Heart right ventricle (tissue), 16 donors: Measurements from ENCODE around the gene ZNF609. TPM values are rescaled to one million over a fixed set of nuclear protein-coding genes. Genes with fewer than 3 reads are reported as not detected.
A peak's percentile ranks its signal among the peaks of the same experiment; 100 is the strongest.

ENCODE experiments used
- ATAC-seq, 8 donors: fragments of 200-7000 bp; cut with Tn5 transposase; one replicate each; pipeline ENCODE4 v1.9.1; 2020; ENCODE audit warnings: mild to moderate bottlenecking in 8 of 8, moderate library complexity in 8 of 8, moderate number of reproducible peaks in 1 of 8
- DNase-seq, 2 donors: peaks; one replicate each; pipeline ENCODE4 v3.0.0-alpha.2; 2020
- H3K27ac ChIP-seq, 10 donors: fragments of 200-600 bp; sonication (generic) in 2 of 10; one replicate each; pipeline versions ENCODE4 v1.5.0 to v1.8.0; 2020 to 2022; ENCODE audit warnings: mild to moderate bottlenecking in 3 of 10
- H3K27me3 ChIP-seq, 7 donors: fragments of 200-600 bp; one replicate each; pipeline ENCODE4 v1.8.0; 2021 to 2022; ENCODE audit warnings: mild to moderate bottlenecking in 2 of 7
- H3K36me3 ChIP-seq, 9 donors: fragments of 200-600 bp; sonication (generic) in 1 of 9; one replicate each; pipeline versions ENCODE4 v1.5.0 to v1.8.0; 2020 to 2022; ENCODE audit warnings: mild to moderate bottlenecking in 2 of 9
- H3K4me1 ChIP-seq, 9 donors: fragments of 200-600 bp; sonication (generic) in 1 of 9; one replicate each; pipeline versions ENCODE4 v1.5.0 to v1.8.0; 2020 to 2022; ENCODE audit warnings: mild to moderate bottlenecking in 4 of 9
- H3K4me3 ChIP-seq, 10 donors: fragments of 200-600 bp; sonication (generic) in 2 of 10; one replicate each; pipeline versions ENCODE4 v1.5.0 to v1.8.0; 2020 to 2022; ENCODE audit warnings: mild to moderate bottlenecking in 7 of 10, moderate library complexity in 2 of 10
- H3K9me3 ChIP-seq, 11 donors: fragments of 200-600 bp in 10 of 11; sonication (generic) in 2 of 11; one replicate each; pipeline versions ENCODE4 v1.5.0 to v1.8.0; 2013 to 2022; ENCODE audit warnings: mild to moderate bottlenecking in 2 of 11, control low read depth in 1 of 11, moderate library complexity in 1 of 11
- CTCF ChIP-seq, 9 donors: fragments of 200-600 bp; sonication (generic) in 2 of 9; IDR thresholded peaks; one replicate each; pipeline versions ENCODE4 v1.5.0 to v1.8.0; 2021 to 2022; ENCODE audit warnings: antibody characterized with exemption in 9 of 9, mild to moderate bottlenecking in 5 of 9, moderate library complexity in 1 of 9
- WGBS, 2 donors: extraction: QIAGEN DNeasy Blood & Tissue Kit; methylation state at CpG; one replicate each; pipeline ENCODE4 v1.1.7; 2013; ENCODE audit warnings: inconsistent platforms in 1 of 2; 5-methylcytosine and 5-hydroxymethylcytosine counted together
- intact Hi-C, 10 donors: fragments of 100-400 bp; cut with DNase I; formaldehyde crosslinking; loops; one replicate each; pipeline versions ENCODE4 v1.11.1 to v1.14.2; 2022
- polyA plus RNA-seq, 2 donors: library from polyadenylated mRNA; stranded (reverse); fragments of 200-250 nt; gene quantifications; one replicate each; pipeline ENCODE4 v1.2.3, GENCODE V29; 2013
- total RNA-seq, 10 donors: library from RNA; stranded (reverse); fragmentation: NEBNext Ultra II Directional in 3 of 10; extraction: Animal tissue kit (Norgen Biotek cat#: 25700) in 3 of 10; gene quantifications; one replicate each; pipeline versions ENCODE4 v1.2.1 to v1.2.4, GENCODE V29; 2021 to 2023
- donor health status: Arrhythmogenic right ventricular cardiomyopathy.
- donor health status: ischemic (EF 13 %, LVEDD 7.1; RV severe dilation, severe dysfunction).
- donor health status: healthy with polysubstance abuse.
- donor health status: DM: no; HTN: yes; CAD: no.
- donor health status: DM: no; HTN: no; CAD: no.
- donor health status: ischemic (EF 25% LVEDD 6.9; RV normal size, moderate dysfunction).
- donor health status: ischemic (EF 25% LVEDD 5.7; RV mildly dilated, moderate dysfunction).
- donor health status: healthy.
- donor health status: DM: yes; HTN: yes; CAD: no.
- donor health status: Ischemic cardiomyopathy.
- donor health status: ischemic (EF 35%, LVEDD 5.7; RV mildly dilated, moderate dysfunction).
- donor health status: nonischemic (EF 11% LVEDD 7.7; RV severe dilation, severe dysfunction).
- donor health status: DM: yes; HTN: yes; CAD: no.
- donor health status: PGD.
- donor health status: ischemic (EF 29% LVEDD 5.4; RV normal size, mild dysfunction).
- donor health status: nonischemic (EF 23%, LVEDD 6.1; RV moderate dilation, normal function).

The ZNF609 gene
- total and polyA plus RNA-seq, 12 donors, result 4.0 to 19.2 (median 15.8) TPM

- no peaks in the 10 kb centered on the region for H3K27me3 ChIP-seq
- H3K9me3 ChIP-seq, result no peaks in the 10 kb centered on the region
- H3K36me3 ChIP-seq, result no peaks in the 10 kb centered on the region
- peaks cover 0 to 32% (median 10%) of the 10 kb centered on the region in 9 donors for H3K4me1 ChIP-seq
- WGBS, 2 donors, result 81 to 85% methylated on average over 4 of the region's 4 CpGs
- H3K27ac ChIP-seq, result no peak overlapping the region
- ATAC-seq (no peak), DNase-seq (no peak)
- H3K4me3 ChIP-seq, result no peak overlapping the region
- no peak for TF ChIP-seq CTCF (IDR thresholded peaks at IDR 0.05)
- intact Hi-C loops, result no loop called here
Measured at GRCh38 chr15:64535460-64536243, 75.3 kb downstream of the ZNF609 start.

GRCh38 chr15:64536244-64536836, 76.0 kb downstream of the ZNF609 start:
- Histone ChIP-seq H3K36me3 (no peaks in the 10 kb centered on the region), H3K27ac (no peak overlapping the region), H3K27me3 (no peaks in the 10 kb centered on the region), H3K4me1 (peaks cover 0 to 32% (median 10%) of the 10 kb centered on the region in 9 donors), H3K9me3 (no peaks in the 10 kb centered on the region), H3K4me3 (no peak overlapping the region)
- 84 to 90% methylated on average over 6 of the region's 6 CpGs for WGBS, 2 donors
- no peak for TF ChIP-seq CTCF (IDR thresholded peaks at IDR 0.05)
- DNase-seq (no peak), ATAC-seq (peak in 2 of 8 donors; percentile 18 to 19)
- intact Hi-C loops, result no loop called here

GRCh38 chr15:64542091-64542490, 81.7 kb downstream of the ZNF609 start:
- H3K36me3 ChIP-seq, result peaks cover 0 to 4% (median 0%) of the 10 kb centered on the region in 9 donors
- H3K27ac ChIP-seq, result no peak overlapping the region
- H3K27me3 ChIP-seq, result no peaks in the 10 kb centered on the region
- ATAC-seq, result no peak
- WGBS, 2 donors, result 64 to 79% methylated on average over 1 of the region's 1 CpG
- peaks cover 0 to 13% (median 0%) of the 10 kb centered on the region in 9 donors for H3K4me1 ChIP-seq
- intact Hi-C loops, result no loop called here
- no peak overlapping the region for H3K4me3 ChIP-seq
- DNase-seq, result no peak
- no peak for TF ChIP-seq CTCF (IDR thresholded peaks at IDR 0.05)
- H3K9me3 ChIP-seq, result no peaks in the 10 kb centered on the region

- ATAC-seq, result peak in 3 of 8 donors; percentile 24 to 55 (median 29)
- peaks cover 0 to 13% (median 0%) of the 10 kb centered on the region in 9 donors for H3K4me1 ChIP-seq
- WGBS, 2 donors, result 54 to 66% methylated on average over 2 of the region's 2 CpGs
- no peak overlapping the region for H3K4me3 ChIP-seq
- H3K9me3 ChIP-seq, result no peaks in the 10 kb centered on the region
- H3K36me3 ChIP-seq, result peaks cover 0 to 4% (median 0%) of the 10 kb centered on the region in 9 donors
- no peak for DNase-seq
- TF ChIP-seq CTCF (IDR thresholded peaks at IDR 0.05), result no peak
- H3K27ac ChIP-seq, result no peak overlapping the region
- no peaks in the 10 kb centered on the region for H3K27me3 ChIP-seq
- intact Hi-C loops, result no loop called here
Measured at GRCh38 chr15:64544450-64544849, 84.1 kb downstream of the ZNF609 start.
